CD4-positive, alpha-beta T cell (primary cell): ENCODE results near the gene WARS2. TPM values are rescaled to one million over a fixed set of nuclear protein-coding genes. Genes with fewer than 3 reads are reported as not detected.

Experiments
- ATAC-seq: fragments of 200-7000 bp; cut with Tn5 transposase; one replicate; pipeline ENCODE4 v1.10.0; 2022; ENCODE audit warnings: mild to moderate bottlenecking; ENCODE audit not compliant: poor library complexity
- CTCF ChIA-PET: fragments of 350-600 bp; sonication (Branson Sonifier 250); formaldehyde crosslinking; loops from one replicate; lab custom pipeline; 2021; ENCODE audit warnings: antibody characterized with exemption, inconsistent platforms; lab: Charles Lee
- POLR2A ChIA-PET: fragments of 350-600 bp; sonication (Branson Sonifier 250); formaldehyde crosslinking; loops from one replicate; lab custom pipeline; 2021; ENCODE audit warnings: antibody characterized with exemption, inconsistent platforms; lab: Charles Lee
- DNase-seq, 14 experiments: peaks; one replicate each; pipeline ENCODE4 v3.0.0-alpha.2; 2013 to 2020; ENCODE audit warnings: mixed read lengths in 2 of 14
- H3K27ac ChIP-seq, 2 donors: one replicate each; pipeline versions ENCODE4 v1.5.1 to v1.7.0; 2013; ENCODE audit warnings: low read length in 2 of 2, low read depth in 1 of 2, mild to moderate bottlenecking in 1 of 2
- H3K27me3 ChIP-seq, 2 experiments: 1 replicate in 1 of 2; 2 replicates in 1 of 2; pipeline versions ENCODE4 v1.6.1 to v1.7.0; 2013; ENCODE audit warnings: low read length in 2 of 2, control low read depth in 1 of 2, mild to moderate bottlenecking in 1 of 2, moderate library complexity in 1 of 2; ENCODE audit not compliant: insufficient read depth in 2 of 2, control insufficient read depth in 1 of 2
- H3K36me3 ChIP-seq: one replicate; pipeline ENCODE4 v1.6.1; 2013; ENCODE audit warnings: low read length, control low read depth; ENCODE audit not compliant: insufficient read depth
- H3K4me1 ChIP-seq: one replicate; pipeline ENCODE4 v1.6.1; 2013; ENCODE audit warnings: low read length, control low read depth; ENCODE audit not compliant: insufficient read depth
- H3K4me3 ChIP-seq: one replicate; pipeline ENCODE4 v1.5.1; 2013; ENCODE audit warnings: mild to moderate bottlenecking, low read length, moderate library complexity
- H3K9me3 ChIP-seq, 2 experiments: 1 replicate in 1 of 2; 2 replicates in 1 of 2; pipeline versions ENCODE4 v1.6.1 to v1.7.0; 2013; ENCODE audit warnings: low read length in 2 of 2, mild to moderate bottlenecking in 2 of 2, control low read depth in 1 of 2, moderate library complexity in 1 of 2; ENCODE audit not compliant: control insufficient read depth in 1 of 2, insufficient read depth in 1 of 2
- H3K27ac Mint-ChIP-seq: one replicate; pipeline ENCODE4 v1.8.0; 2020; ENCODE audit warnings: mixed read lengths
- H3K27me3 Mint-ChIP-seq: one replicate; pipeline ENCODE4 v1.8.0; 2021; ENCODE audit warnings: mixed read lengths
- H3K36me3 Mint-ChIP-seq: one replicate; pipeline ENCODE4 v1.8.0; 2021; ENCODE audit warnings: low read depth, mixed read lengths
- H3K4me1 Mint-ChIP-seq: one replicate; pipeline ENCODE4 v1.8.0; 2021; ENCODE audit warnings: low read depth, mixed read lengths
- H3K4me3 Mint-ChIP-seq: one replicate; pipeline ENCODE4 v1.8.0; 2020; ENCODE audit warnings: mild to moderate bottlenecking, mixed read lengths
- H3K9me3 Mint-ChIP-seq: one replicate; pipeline ENCODE4 v1.8.0; 2020; ENCODE audit warnings: mixed read lengths
- CTCF ChIP-seq: fragments of 200-600 bp; IDR thresholded peaks from one replicate; pipeline ENCODE4 v1.8.0; 2022; ENCODE audit warnings: antibody characterized with exemption, mild to moderate bottlenecking
- intact Hi-C, 2 experiments: fragments of 100-400 bp; cut with DNase I in 1 of 2; cut with micrococcal nuclease in 1 of 2; formaldehyde crosslinking; loops; one replicate each; pipeline versions ENCODE4 v1.15.1 to v1.9.0; 2023 to 2025; cut with DNase I, micrococcal nuclease
- total RNA-seq, 174 experiments: library from RNA in 2 of 174; stranded (reverse) in 2 of 174; gene quantifications; one replicate each; pipeline ENCODE4 v1.2.3 and lab custom pipeline; 2021 to 2026

WARS2 gene
- total RNA-seq, 2 experiments from 2014 or later, result 15.8 to 16.5 TPM

GRCh38 chr1:119133987-119134386, 6.5 kb downstream of the WARS2 start:
- no peaks in the 10 kb centered on the region for H3K9me3 Mint-ChIP-seq
- ChIA-PET POLR2A (interaction anchor here (0.6 kb wide), 1 partner anchor 86 kb away, joined by 3 read pairs; no protein-coding TSS in a partner anchor), CTCF (interaction anchor here (0.6 kb wide), 1 partner anchor 141 kb away, joined by 4 read pairs; no protein-coding TSS in a partner anchor)
- intact Hi-C loops, result loop anchor here in 1 of 2 experiments (2.0 kb wide), 1 partner anchor 17 kb away; no protein-coding TSS in a partner anchor
- Histone ChIP-seq H3K27me3 (no peaks in the 10 kb centered on the region), H3K9me3 (no peaks in the 10 kb centered on the region), H3K27ac (no peak overlapping the region), H3K4me3 (no peak overlapping the region), H3K36me3 (no peaks in the 10 kb centered on the region), H3K4me1 (no peaks in the 10 kb centered on the region)
- ATAC-seq, result no peak
- no peak for TF ChIP-seq CTCF
- no peaks in the 10 kb centered on the region for H3K4me1 Mint-ChIP-seq
- H3K36me3 Mint-ChIP-seq, result peaks cover 18% of the 10 kb centered on the region
- no peak overlapping the region for H3K27ac Mint-ChIP-seq
- DNase-seq, result no peak
- H3K4me3 Mint-ChIP-seq, result no peak overlapping the region
- no peaks in the 10 kb centered on the region for H3K27me3 Mint-ChIP-seq

- H3K27me3 Mint-ChIP-seq, result no peaks in the 10 kb centered on the region
- Histone ChIP-seq H3K27ac (no peak overlapping the region), H3K9me3 (no peaks in the 10 kb centered on the region), H3K27me3 (no peaks in the 10 kb centered on the region), H3K36me3 (no peaks in the 10 kb centered on the region), H3K4me1 (no peaks in the 10 kb centered on the region), H3K4me3 (no peak overlapping the region)
- CTCF ChIA-PET, result no interaction called here
- no peaks in the 10 kb centered on the region for H3K4me1 Mint-ChIP-seq
- no peak for ATAC-seq
- intact Hi-C loops, result loop anchor here in 1 of 2 experiments (2.0 kb wide), 1 partner anchor 19 kb away; no protein-coding TSS in a partner anchor
- H3K36me3 Mint-ChIP-seq, result peaks cover 24% of the 10 kb centered on the region
- POLR2A ChIA-PET, result no interaction called here
- no peak overlapping the region for H3K4me3 Mint-ChIP-seq
- H3K9me3 Mint-ChIP-seq, result no peaks in the 10 kb centered on the region
- no peak for DNase-seq
- no peak overlapping the region for H3K27ac Mint-ChIP-seq
- TF ChIP-seq CTCF, result no peak
These were observed 8.3 kb downstream of the WARS2 start for GRCh38 chr1:119132179-119132578.

GRCh38 chr1:119125874-119126273, 14.6 kb downstream of the WARS2 start:
- DNase-seq, result no peak
- POLR2A ChIA-PET, result no interaction called here
- intact Hi-C loops, result no loop called here
- no peak for ATAC-seq
- no peaks in the 10 kb centered on the region for H3K4me1 ChIP-seq
- no peaks in the 10 kb centered on the region for H3K36me3 ChIP-seq
- no peak overlapping the region for H3K27ac ChIP-seq
- no peaks in the 10 kb centered on the region for H3K9me3 ChIP-seq
- Mint-ChIP-seq H3K27ac (no peak overlapping the region), H3K9me3 (peaks cover 8% of the 10 kb centered on the region), H3K27me3 (no peaks in the 10 kb centered on the region), H3K36me3 (peaks cover 69% of the 10 kb centered on the region), H3K4me1 (no peaks in the 10 kb centered on the region), H3K4me3 (no peak overlapping the region)
- CTCF ChIA-PET, result no interaction called here
- no peak for TF ChIP-seq CTCF
- no peak overlapping the region for H3K4me3 ChIP-seq
- H3K27me3 ChIP-seq, result no peaks in the 10 kb centered on the region
